ENCODE measurements around the gene CDH10.

DNA sequence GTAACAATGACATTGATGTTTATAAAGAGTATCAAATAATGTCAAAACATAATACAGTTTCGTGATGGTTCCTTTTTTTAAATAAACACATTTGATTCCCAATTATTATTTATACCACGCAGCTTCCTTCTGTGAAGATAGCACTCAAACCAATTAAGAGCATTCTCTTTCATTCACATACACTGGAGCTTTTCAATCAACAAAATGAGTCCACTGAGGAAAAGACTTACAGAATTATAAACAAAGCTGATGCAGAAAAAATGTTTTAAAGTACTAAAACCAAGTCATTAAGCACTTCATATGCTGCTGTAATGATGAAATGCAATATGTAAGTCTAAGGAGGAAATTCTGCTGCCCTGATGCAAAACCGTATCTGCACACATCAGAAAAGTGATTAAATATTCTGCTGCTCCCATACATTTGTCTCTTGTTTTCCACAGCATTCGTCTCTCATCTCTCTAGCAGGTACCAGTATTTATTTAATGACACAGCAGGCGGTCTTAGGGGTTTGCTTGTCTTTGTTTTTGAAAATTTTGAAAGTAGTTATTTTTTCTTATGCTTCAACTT is 147.1 kb downstream of the CDH10 start:
- TF ChIP-seq, protein P1, sequence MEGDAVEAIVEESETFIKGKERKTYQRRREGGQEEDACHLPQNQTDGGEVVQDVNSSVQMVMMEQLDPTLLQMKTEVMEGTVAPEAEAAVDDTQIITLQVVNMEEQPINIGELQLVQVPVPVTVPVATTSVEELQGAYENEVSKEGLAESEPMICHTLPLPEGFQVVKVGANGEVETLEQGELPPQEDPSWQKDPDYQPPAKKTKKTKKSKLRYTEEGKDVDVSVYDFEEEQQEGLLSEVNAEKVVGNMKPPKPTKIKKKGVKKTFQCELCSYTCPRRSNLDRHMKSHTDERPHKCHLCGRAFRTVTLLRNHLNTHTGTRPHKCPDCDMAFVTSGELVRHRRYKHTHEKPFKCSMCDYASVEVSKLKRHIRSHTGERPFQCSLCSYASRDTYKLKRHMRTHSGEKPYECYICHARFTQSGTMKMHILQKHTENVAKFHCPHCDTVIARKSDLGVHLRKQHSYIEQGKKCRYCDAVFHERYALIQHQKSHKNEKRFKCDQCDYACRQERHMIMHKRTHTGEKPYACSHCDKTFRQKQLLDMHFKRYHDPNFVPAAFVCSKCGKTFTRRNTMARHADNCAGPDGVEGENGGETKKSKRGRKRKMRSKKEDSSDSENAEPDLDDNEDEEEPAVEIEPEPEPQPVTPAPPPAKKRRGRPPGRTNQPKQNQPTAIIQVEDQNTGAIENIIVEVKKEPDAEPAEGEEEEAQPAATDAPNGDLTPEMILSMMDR (IDR thresholded peaks at IDR 0.05; ENCODE audit: low read length): no peak
- TF ChIP-seq EZH2phosphoT487 (IDR thresholded peaks at IDR 0.05; ENCODE audit: low read length) (no peak), EZH2 (optimal IDR thresholded peaks at IDR 0.05; ENCODE audit: low read depth, low read length) (no peak)

Data from MM.1S (cell line).